Neural progenitor cell (in vitro differentiated cells): ENCODE measurements around the gene ZBTB7A. TPM values are rescaled to one million over a fixed set of nuclear protein-coding genes. Genes with fewer than 3 reads are reported as not detected.

Source experiments
- DNase-seq: peaks from one replicate; pipeline ENCODE4 v3.0.0-alpha.2; 2016; ENCODE audit warnings: low spot score
- H2AFZ ChIP-seq: fragments of 200-600 bp; sonication (generic); replicated peaks from 2 replicates; pipeline ENCODE4 v1.6.1; 2016; ENCODE audit warnings: antibody characterized with exemption
- H3F3A ChIP-seq: fragments of 200-600 bp; sonication (generic); 2 replicates; pipeline ENCODE4 v1.6.1; 2016; ENCODE audit warnings: antibody characterized with exemption, low read depth
- H3K27ac ChIP-seq: fragments of 200-600 bp; sonication (generic); 2 replicates; pipeline ENCODE4 v1.5.1; 2016; ENCODE audit warnings: mild to moderate bottlenecking
- H3K27me3 ChIP-seq: fragments of 200-600 bp; sonication (generic); 2 replicates; pipeline ENCODE4 v1.6.1; 2016; ENCODE audit warnings: mild to moderate bottlenecking, moderate library complexity
- H3K36me3 ChIP-seq: fragments of 200-600 bp; sonication (generic); 2 replicates; pipeline ENCODE4 v1.5.1; 2016
- H3K4me1 ChIP-seq: fragments of 200-600 bp; sonication (generic); 2 replicates; pipeline ENCODE4 v1.6.1; 2016; ENCODE audit warnings: mixed run types
- H3K4me2 ChIP-seq: fragments of 200-600 bp; sonication (generic); 2 replicates; pipeline ENCODE4 v1.6.1; 2016
- H3K4me3 ChIP-seq: fragments of 200-600 bp; sonication (generic); 2 replicates; pipeline ENCODE4 v1.5.1; 2016
- H3K79me2 ChIP-seq: fragments of 200-600 bp; sonication (generic); 2 replicates; pipeline ENCODE4 v1.6.1; 2016; ENCODE audit warnings: low read depth
- H3K9ac ChIP-seq: fragments of 200-600 bp; sonication (generic); 2 replicates; pipeline ENCODE4 v1.6.1; 2016
- H3K9me3 ChIP-seq: fragments of 200-600 bp; sonication (generic); 2 replicates; pipeline ENCODE4 v1.5.1; 2016; ENCODE audit warnings: low read depth
- H4K20me1 ChIP-seq: fragments of 200-600 bp; sonication (generic); 2 replicates; pipeline ENCODE4 v1.6.1; 2016; ENCODE audit warnings: low read depth
- H3K27ac Mint-ChIP-seq: 3 replicates; pipeline ENCODE4 v1.8.0; 2021; ENCODE audit warnings: mixed read lengths
- H3K27me3 Mint-ChIP-seq: 2 replicates; pipeline ENCODE4 v1.8.0; 2022; ENCODE audit warnings: low read depth, mild to moderate bottlenecking, inconsistent platforms, moderate library complexity, mixed read lengths; ENCODE audit not compliant: insufficient read depth
- H3K36me3 Mint-ChIP-seq: 3 replicates; pipeline ENCODE4 v1.8.0; 2021; ENCODE audit warnings: mixed read lengths
- H3K4me1 Mint-ChIP-seq: 3 replicates; pipeline ENCODE4 v1.8.0; 2021; ENCODE audit warnings: mixed read lengths
- H3K4me3 Mint-ChIP-seq: 3 replicates; pipeline ENCODE4 v1.8.0; 2021; ENCODE audit warnings: mild to moderate bottlenecking, moderate library complexity, mixed read lengths
- H3K9me3 Mint-ChIP-seq: 3 replicates; pipeline ENCODE4 v1.8.0; 2020; ENCODE audit warnings: mixed read lengths
- EZH2 ChIP-seq: fragments of 200-600 bp; sonication (generic); IDR thresholded peaks from 2 replicates; pipeline ENCODE4 v1.6.1; 2017; ENCODE audit warnings: antibody characterized with exemption, mild to moderate bottlenecking, moderate library complexity
- EZH2phosphoT487 ChIP-seq: fragments of 200-600 bp; sonication (generic); IDR thresholded peaks from 2 replicates; pipeline ENCODE4 v1.6.1; 2017; ENCODE audit warnings: antibody characterized with exemption
- total RNA-seq: library from RNA; depleted of rRNA; stranded (reverse); fragments of >200 nt; gene quantifications from 2 replicates; pipeline ENCODE4 v1.2.3, GENCODE V29; 2015; ENCODE audit warnings: low replicate concordance
- TF ChIP-seq, protein P1 (sequence below): fragments of 200-600 bp; sonication (generic); IDR thresholded peaks from 2 replicates; pipeline ENCODE4 v1.5.1; 2017; ENCODE audit warnings: antibody characterized with exemption, mild to moderate bottlenecking

The ZBTB7A gene
- total RNA-seq, 1 donor from 2014 or later = 4.0 TPM

GRCh38 chr19:4087787-4088679, 21.3 kb upstream of the ZBTB7A start:
- Histone ChIP-seq H3K27ac (no peak overlapping the region), H3K9ac (no peak overlapping the region), H3K36me3 (no peaks in the 10 kb centered on the region), H2AFZ (no peak overlapping the region), H4K20me1 (no peaks in the 10 kb centered on the region), H3K79me2 (no peaks in the 10 kb centered on the region), H3F3A (no peaks in the 10 kb centered on the region), H3K9me3 (no peaks in the 10 kb centered on the region), H3K4me3 (no peak overlapping the region), H3K4me1 (no peaks in the 10 kb centered on the region), H3K27me3 (no peaks in the 10 kb centered on the region), H3K4me2 (no peak overlapping the region)
- no peaks in the 10 kb centered on the region for H3K4me1 Mint-ChIP-seq
- H3K36me3 Mint-ChIP-seq = no peaks in the 10 kb centered on the region
- no peak for TF ChIP-seq EZH2phosphoT487
- TF ChIP-seq, protein P1, sequence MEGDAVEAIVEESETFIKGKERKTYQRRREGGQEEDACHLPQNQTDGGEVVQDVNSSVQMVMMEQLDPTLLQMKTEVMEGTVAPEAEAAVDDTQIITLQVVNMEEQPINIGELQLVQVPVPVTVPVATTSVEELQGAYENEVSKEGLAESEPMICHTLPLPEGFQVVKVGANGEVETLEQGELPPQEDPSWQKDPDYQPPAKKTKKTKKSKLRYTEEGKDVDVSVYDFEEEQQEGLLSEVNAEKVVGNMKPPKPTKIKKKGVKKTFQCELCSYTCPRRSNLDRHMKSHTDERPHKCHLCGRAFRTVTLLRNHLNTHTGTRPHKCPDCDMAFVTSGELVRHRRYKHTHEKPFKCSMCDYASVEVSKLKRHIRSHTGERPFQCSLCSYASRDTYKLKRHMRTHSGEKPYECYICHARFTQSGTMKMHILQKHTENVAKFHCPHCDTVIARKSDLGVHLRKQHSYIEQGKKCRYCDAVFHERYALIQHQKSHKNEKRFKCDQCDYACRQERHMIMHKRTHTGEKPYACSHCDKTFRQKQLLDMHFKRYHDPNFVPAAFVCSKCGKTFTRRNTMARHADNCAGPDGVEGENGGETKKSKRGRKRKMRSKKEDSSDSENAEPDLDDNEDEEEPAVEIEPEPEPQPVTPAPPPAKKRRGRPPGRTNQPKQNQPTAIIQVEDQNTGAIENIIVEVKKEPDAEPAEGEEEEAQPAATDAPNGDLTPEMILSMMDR = no peak
- TF ChIP-seq EZH2 = no peak
- peaks cover 2% of the 10 kb centered on the region for H3K27me3 Mint-ChIP-seq
- H3K4me3 Mint-ChIP-seq = no peak overlapping the region
- DNase-seq = no peak
- H3K9me3 Mint-ChIP-seq = no peaks in the 10 kb centered on the region
- no peak overlapping the region for H3K27ac Mint-ChIP-seq

- DNase-seq = no peak
- H3K4me3 ChIP-seq = no peak overlapping the region
- H3K27me3 ChIP-seq = no peaks in the 10 kb centered on the region
- no peak overlapping the region for H3K9ac ChIP-seq
- no peak overlapping the region for H2AFZ ChIP-seq
- H3K79me2 ChIP-seq = no peaks in the 10 kb centered on the region
- H3K27ac Mint-ChIP-seq = no peak overlapping the region
- H3F3A ChIP-seq = no peaks in the 10 kb centered on the region
- H3K4me3 Mint-ChIP-seq = no peak overlapping the region
- H4K20me1 ChIP-seq = no peaks in the 10 kb centered on the region
- H3K4me2 ChIP-seq = no peak overlapping the region
- H3K27ac ChIP-seq = no peak overlapping the region
- no peaks in the 10 kb centered on the region for H3K36me3 Mint-ChIP-seq
- no peaks in the 10 kb centered on the region for H3K4me1 Mint-ChIP-seq
- H3K4me1 ChIP-seq = no peaks in the 10 kb centered on the region
- no peaks in the 10 kb centered on the region for H3K9me3 ChIP-seq
- peaks cover 2% of the 10 kb centered on the region for H3K27me3 Mint-ChIP-seq
- TF ChIP-seq, protein P1 = no peak
- TF ChIP-seq EZH2 (no peak), EZH2phosphoT487 (no peak)
- no peaks in the 10 kb centered on the region for H3K9me3 Mint-ChIP-seq
- no peaks in the 10 kb centered on the region for H3K36me3 ChIP-seq
Observed at GRCh38 chr19:4086411-4086867, 19.7 kb upstream of the ZBTB7A start.

- H3K36me3 ChIP-seq = no peaks in the 10 kb centered on the region
- Mint-ChIP-seq H3K4me1 (no peaks in the 10 kb centered on the region), H3K27ac (no peak overlapping the region), H3K4me3 (no peak overlapping the region), H3K36me3 (no peaks in the 10 kb centered on the region), H3K27me3 (peaks cover 2% of the 10 kb centered on the region), H3K9me3 (no peaks in the 10 kb centered on the region)
- TF ChIP-seq, protein P1 = no peak
- no peak for TF ChIP-seq EZH2phosphoT487
- TF ChIP-seq EZH2 = no peak
- H2AFZ ChIP-seq = no peak overlapping the region
- no peaks in the 10 kb centered on the region for H3F3A ChIP-seq
- no peaks in the 10 kb centered on the region for H3K27me3 ChIP-seq
- H3K4me1 ChIP-seq = no peaks in the 10 kb centered on the region
- no peak overlapping the region for H3K9ac ChIP-seq
- H4K20me1 ChIP-seq = no peaks in the 10 kb centered on the region
- no peaks in the 10 kb centered on the region for H3K9me3 ChIP-seq
- H3K4me2 ChIP-seq = no peak overlapping the region
- DNase-seq = no peak
- H3K79me2 ChIP-seq = no peaks in the 10 kb centered on the region
- no peak overlapping the region for H3K4me3 ChIP-seq
- no peak overlapping the region for H3K27ac ChIP-seq
Observed at GRCh38 chr19:4084547-4084877, 17.8 kb upstream of the ZBTB7A start.
